Esophagus muscularis mucosa (tissue), 4 donors: ENCODE results near the gene STON2. TPM values are rescaled to one million over a fixed set of nuclear protein-coding genes. Genes with fewer than 3 reads are reported as not detected.
A peak's percentile ranks its signal among the peaks of the same experiment; 100 is the strongest.

ENCODE experiments used
- DNase-seq: peaks from one replicate; pipeline ENCODE4 v3.0.0-alpha.2; 2017; ENCODE audit errors: extremely low spot score
- H3K27ac ChIP-seq, 4 donors: fragments of 200-600 bp; sonication (generic); replicated peaks in 1 of 4; 1 replicate in 3 of 4; 2 replicates in 1 of 4; pipeline ENCODE4 v1.5.1; 2016 to 2019; ENCODE audit warnings: mild to moderate bottlenecking in 1 of 4
- H3K27me3 ChIP-seq, 4 donors: fragments of 200-600 bp; sonication (generic); one replicate each; pipeline versions ENCODE4 v1.5.1 to v1.6.0; 2016 to 2019
- H3K36me3 ChIP-seq, 4 donors: fragments of 200-600 bp; sonication (generic); one replicate each; pipeline ENCODE4 v1.5.1; 2016 to 2019
- H3K4me1 ChIP-seq, 4 donors: fragments of 200-600 bp; sonication (generic); one replicate each; pipeline ENCODE4 v1.5.1; 2016 to 2019
- H3K4me3 ChIP-seq, 4 donors: fragments of 200-600 bp; sonication (generic); 1 replicate in 2 of 4; 2 replicates in 2 of 4; pipeline ENCODE4 v1.5.1; 2016 to 2019; ENCODE audit warnings: mild to moderate bottlenecking in 4 of 4, moderate library complexity in 1 of 4
- H3K9me3 ChIP-seq, 4 donors: fragments of 200-600 bp; sonication (generic); 1 replicate in 3 of 4; 2 replicates in 1 of 4; pipeline ENCODE4 v1.5.1; 2016 to 2019
- CTCF ChIP-seq, 3 experiments: fragments of 200-600 bp in 2 of 3; fragments of 450-650 bp in 1 of 3; sonication (generic) in 2 of 3; IDR thresholded peaks; one replicate each; pipeline ENCODE4 v1.5.1; 2017 to 2019; ENCODE audit warnings: antibody characterized with exemption in 3 of 3, mild to moderate bottlenecking in 2 of 3, moderate library complexity in 1 of 3
- EP300 ChIP-seq: sonication (generic); formaldehyde crosslinking; IDR thresholded peaks from one replicate; pipeline ENCODE4 v1.6.1; 2017; ENCODE audit warnings: antibody characterized with exemption
- POLR2A ChIP-seq: fragments of 450-650 bp; IDR thresholded peaks from one replicate; pipeline ENCODE4 v1.6.1; 2017; ENCODE audit warnings: antibody characterized with exemption, moderate library complexity, mild to moderate bottlenecking, low read depth
- POLR2AphosphoS5 ChIP-seq, 2 donors: sonication (generic); formaldehyde crosslinking; IDR thresholded peaks; one replicate each; pipeline ENCODE4 v1.6.1; 2017; ENCODE audit warnings: antibody characterized with exemption in 2 of 2
- WGBS: methylation state at CpG from one replicate; pipeline ENCODE4 v1.1.5; 2018; 5-methylcytosine and 5-hydroxymethylcytosine counted together
- intact Hi-C: fragments of 100-400 bp; cut with DNase I; formaldehyde crosslinking; loops from one replicate; pipeline ENCODE4 v1.15.1; 2023
- total RNA-seq, 4 donors: library from RNA; depleted of rRNA; stranded (reverse); fragments of >200 nt; gene quantifications; one replicate each; pipeline versions ENCODE4 v1.1.0 to v1.2.1, GENCODE V29; 2016

Gene STON2
- total RNA-seq, 4 donors from 2014 or later = 7.6 to 9.6 (median 8.8) TPM

GRCh38 chr14:81371802-81372201, 28.3 kb downstream of the STON2 start:
- Histone ChIP-seq H3K9me3 (no peaks in the 10 kb centered on the region), H3K36me3 (no peaks in the 10 kb centered on the region), H3K4me1 (no peaks in the 10 kb centered on the region), H3K27ac (no peak overlapping the region), H3K27me3 (peaks cover 0 to 9% (median 0%) of the 10 kb centered on the region in 4 donors), H3K4me3 (no peak overlapping the region)
- DNase-seq = no peak
- intact Hi-C loops = no loop called here
- 97% methylated on average over 1 of the region's 1 CpG for WGBS
- TF ChIP-seq POLR2A = no peak
- TF ChIP-seq CTCF (IDR thresholded peaks at IDR 0.05) = no peak
- no peak for TF ChIP-seq EP300
- TF ChIP-seq POLR2AphosphoS5 (IDR thresholded peaks at IDR 0.05) = no peak

- intact Hi-C loops = no loop called here
- WGBS = 68% methylated on average over 4 of the region's 4 CpGs
- Histone ChIP-seq H3K36me3 (no peaks in the 10 kb centered on the region), H3K4me1 (no peaks in the 10 kb centered on the region), H3K27me3 (peaks cover 0 to 9% (median 0%) of the 10 kb centered on the region in 4 donors), H3K4me3 (no peak overlapping the region), H3K9me3 (no peaks in the 10 kb centered on the region), H3K27ac (no peak overlapping the region)
- DNase-seq = peak; percentile 45
- TF ChIP-seq EP300 (no peak), POLR2A (no peak), CTCF (IDR thresholded peaks at IDR 0.05) (no peak), POLR2AphosphoS5 (IDR thresholded peaks at IDR 0.05) (no peak)
These were observed 32.6 kb downstream of the STON2 start for GRCh38 chr14:81367563-81367962.

- Histone ChIP-seq H3K27ac (no peak overlapping the region), H3K9me3 (no peaks in the 10 kb centered on the region), H3K36me3 (no peaks in the 10 kb centered on the region), H3K4me3 (no peak overlapping the region), H3K4me1 (no peaks in the 10 kb centered on the region), H3K27me3 (peaks cover 0 to 9% (median 0%) of the 10 kb centered on the region in 4 donors)
- TF ChIP-seq EP300 (no peak), POLR2A (no peak), CTCF (IDR thresholded peaks at IDR 0.05) (no peak), POLR2AphosphoS5 (IDR thresholded peaks at IDR 0.05) (no peak)
- WGBS = 88% methylated on average over 7 of the region's 7 CpGs
- peak; percentile 45 for DNase-seq
- intact Hi-C loops = no loop called here
These were observed 33.2 kb downstream of the STON2 start for GRCh38 chr14:81366884-81367283.

- TF ChIP-seq POLR2A (no peak), POLR2AphosphoS5 (IDR thresholded peaks at IDR 0.05) (no peak), CTCF (IDR thresholded peaks at IDR 0.05) (no peak), EP300 (no peak)
- Histone ChIP-seq H3K4me3 (no peak overlapping the region), H3K36me3 (no peaks in the 10 kb centered on the region), H3K27me3 (peaks cover 0 to 8% (median 0%) of the 10 kb centered on the region in 4 donors), H3K9me3 (no peaks in the 10 kb centered on the region), H3K4me1 (no peaks in the 10 kb centered on the region), H3K27ac (no peak overlapping the region)
- intact Hi-C loops = no loop called here
- 30% methylated on average over 2 of the region's 6 CpGs for WGBS
- DNase-seq = peak; percentile 62
These were observed 33.9 kb downstream of the STON2 start for GRCh38 chr14:81366214-81366613.

- Histone ChIP-seq H3K27ac (peak overlapping the region in 1 of 4 donors; percentile 5), H3K9me3 (no peaks in the 10 kb centered on the region), H3K36me3 (no peaks in the 10 kb centered on the region), H3K4me1 (no peaks in the 10 kb centered on the region), H3K27me3 (peaks cover 0 to 4% (median 0%) of the 10 kb centered on the region in 4 donors), H3K4me3 (no peak overlapping the region)
- TF ChIP-seq CTCF (IDR thresholded peaks at IDR 0.05) (no peak), POLR2AphosphoS5 (IDR thresholded peaks at IDR 0.05) (no peak)
- 34% methylated on average over 4 of the region's 4 CpGs for WGBS
- DNase-seq = no peak
- intact Hi-C loops = no loop called here
These were observed 36.3 kb downstream of the STON2 start for GRCh38 chr14:81363746-81364378.
